Mesenchymal stem cell (in vitro differentiated cells and primary cell): Measurements from ENCODE around the gene DGCR6L.
"Not testable (repeated sequence)": the region's sequence is repeated elsewhere in the genome, so short reads cannot be mapped to it uniquely, and the experiment has no call there.

Experiments
- DNase-seq: peaks from one replicate; pipeline ENCODE4 v3.0.0-alpha.2; 2013
- H2AFZ ChIP-seq: one replicate; pipeline ENCODE4 v1.6.1; 2013; ENCODE audit warnings: low read depth, mild to moderate bottlenecking, control low read depth, inconsistent platforms, low read length, moderate library complexity
- H2AK5ac ChIP-seq: 2 replicates; pipeline ENCODE4 v1.6.1; 2013; ENCODE audit warnings: low read length, moderate library complexity, mild to moderate bottlenecking, inconsistent platforms; ENCODE audit not compliant: severe bottlenecking
- H2BK120ac ChIP-seq: one replicate; pipeline ENCODE4 v1.6.1; 2013; ENCODE audit warnings: low read depth, mild to moderate bottlenecking, inconsistent platforms, low read length, moderate library complexity
- H2BK12ac ChIP-seq, 2 experiments: one replicate each; pipeline ENCODE4 v1.6.1; 2013; ENCODE audit warnings: inconsistent platforms in 2 of 2, low read length in 2 of 2, mild to moderate bottlenecking in 2 of 2, moderate library complexity in 2 of 2, control low read depth in 1 of 2
- H2BK15ac ChIP-seq: one replicate; pipeline ENCODE4 v1.6.1; 2013; ENCODE audit warnings: mild to moderate bottlenecking, low read depth, inconsistent platforms; ENCODE audit not compliant: poor library complexity, severe bottlenecking
- H2BK5ac ChIP-seq: 2 replicates; pipeline ENCODE4 v1.6.1; 2013; ENCODE audit warnings: low read depth, mild to moderate bottlenecking, low read length, control low read depth, inconsistent platforms; ENCODE audit not compliant: poor library complexity, severe bottlenecking
- H3K14ac ChIP-seq, 2 experiments: one replicate each; pipeline ENCODE4 v1.6.1; 2013; ENCODE audit warnings: inconsistent platforms in 2 of 2, low read length in 2 of 2, control low read depth in 1 of 2, mild to moderate bottlenecking in 1 of 2, moderate library complexity in 1 of 2
- H3K18ac ChIP-seq, 2 experiments: one replicate each; pipeline ENCODE4 v1.6.1; 2013; ENCODE audit warnings: inconsistent platforms in 2 of 2, low read length in 2 of 2, control low read depth in 1 of 2, low read depth in 1 of 2, mild to moderate bottlenecking in 1 of 2
- H3K23ac ChIP-seq, 2 experiments: one replicate each; pipeline ENCODE4 v1.6.1; 2013; ENCODE audit warnings: inconsistent platforms in 2 of 2, low read length in 2 of 2, mild to moderate bottlenecking in 2 of 2, moderate library complexity in 2 of 2, control low read depth in 1 of 2
- H3K27ac ChIP-seq: 2 replicates; pipeline ENCODE4 v1.5.1; 2013; ENCODE audit warnings: mild to moderate bottlenecking, moderate library complexity, low read length, control low read depth, inconsistent platforms; ENCODE audit not compliant: poor library complexity, severe bottlenecking
- H3K27me3 ChIP-seq, 2 experiments: 2 replicates each; pipeline versions ENCODE4 v1.6.1 to v1.7.0; 2013; ENCODE audit warnings: low read length in 2 of 2, mild to moderate bottlenecking in 2 of 2, moderate library complexity in 2 of 2, control low read depth in 1 of 2, inconsistent platforms in 1 of 2; ENCODE audit not compliant: control insufficient read depth in 1 of 2, insufficient read depth in 1 of 2
- H3K36me3 ChIP-seq, 2 experiments: 2 replicates each; pipeline versions ENCODE4 v1.6.1 to v1.7.0; 2013; ENCODE audit warnings: low read length in 2 of 2, control low read depth in 1 of 2, inconsistent platforms in 1 of 2, low read depth in 1 of 2, mild to moderate bottlenecking in 1 of 2; ENCODE audit not compliant: insufficient read depth in 2 of 2, control insufficient read depth in 1 of 2
- H3K4ac ChIP-seq, 2 experiments: one replicate each; pipeline ENCODE4 v1.6.1; 2013; ENCODE audit warnings: inconsistent platforms in 2 of 2, low read length in 2 of 2, mild to moderate bottlenecking in 2 of 2, moderate library complexity in 2 of 2, control low read depth in 1 of 2, low read depth in 1 of 2
- H3K4me1 ChIP-seq: 2 replicates; pipeline ENCODE4 v1.6.1; 2013; ENCODE audit warnings: low read depth, low read length, control low read depth; ENCODE audit not compliant: control insufficient read depth, insufficient read depth
- H3K4me2 ChIP-seq: 2 replicates; pipeline ENCODE4 v1.6.1; 2013; ENCODE audit warnings: low read length, mild to moderate bottlenecking, inconsistent platforms; ENCODE audit not compliant: poor library complexity, severe bottlenecking
- H3K4me3 ChIP-seq, 2 experiments: 2 replicates each; pipeline versions ENCODE4 v1.5.1 to v1.7.0; 2013; ENCODE audit warnings: low read length in 2 of 2, mild to moderate bottlenecking in 2 of 2, control low read depth in 1 of 2, low read depth in 1 of 2; ENCODE audit not compliant: insufficient read depth in 1 of 2
- H3K79me1 ChIP-seq: replicated peaks from 2 replicates; pipeline ENCODE4 v1.6.1; 2013; ENCODE audit warnings: mild to moderate bottlenecking, control low read depth, low read length, inconsistent platforms; ENCODE audit not compliant: poor library complexity, severe bottlenecking
- H3K9ac ChIP-seq: 2 replicates; pipeline ENCODE4 v1.7.0; 2013; ENCODE audit warnings: mild to moderate bottlenecking, low read length, moderate library complexity
- H3K9me3 ChIP-seq: 2 replicates; pipeline ENCODE4 v1.7.0; 2013; ENCODE audit warnings: mild to moderate bottlenecking, low read length; ENCODE audit not compliant: control insufficient read depth
- H4K8ac ChIP-seq: one replicate; pipeline ENCODE4 v1.6.1; 2013; ENCODE audit warnings: inconsistent platforms, mild to moderate bottlenecking, low read length, moderate library complexity
- H4K91ac ChIP-seq: one replicate; pipeline ENCODE4 v1.6.1; 2013; ENCODE audit warnings: mild to moderate bottlenecking, low read length, inconsistent platforms
- WGBS: methylation state at CpG from one replicate; pipeline ENCODE4 v1.1.7; 2013; ENCODE audit warnings: mixed read lengths; 5-methylcytosine and 5-hydroxymethylcytosine counted together

The DGCR6L gene

GRCh38 chr22:20282901-20283673 is 36.8 kb downstream of the DGCR6L start:
- no peak overlapping the region for H3K23ac ChIP-seq
- 85% methylated on average over 15 of the region's 15 CpGs for WGBS
- no peaks in the 10 kb centered on the region for H3K9me3 ChIP-seq

DNA sequence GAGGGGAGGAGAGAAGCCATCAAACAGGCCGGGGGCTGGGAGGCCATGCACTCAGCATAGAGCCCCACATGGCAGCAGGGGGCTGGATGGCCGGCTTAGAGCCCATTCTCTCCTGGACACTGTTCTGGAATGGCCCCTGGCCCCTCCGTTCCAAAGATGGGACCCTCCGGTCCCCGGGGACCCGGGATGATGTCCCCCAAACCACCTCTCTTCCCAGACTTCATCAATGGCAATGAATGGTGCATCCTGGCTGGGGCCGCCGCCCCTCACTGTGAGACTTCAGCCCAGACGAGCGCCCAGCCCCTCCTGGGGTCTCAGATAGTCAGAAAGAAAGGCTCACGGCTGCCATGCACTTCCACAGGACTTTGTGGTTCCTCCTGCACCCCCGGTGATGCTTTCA is 38.0 kb downstream of the DGCR6L start:
- no peak overlapping the region for H4K91ac ChIP-seq
- H3K4me3 ChIP-seq = no peak overlapping the region
- H3K4ac ChIP-seq = no peak overlapping the region
- no peak overlapping the region for H3K14ac ChIP-seq
- H2BK5ac ChIP-seq = no peak overlapping the region
- no peak overlapping the region for H3K23ac ChIP-seq
- no peak overlapping the region for H2AFZ ChIP-seq
- peaks cover 4% of the 10 kb centered on the region for H3K4me1 ChIP-seq
- no peak overlapping the region for H2BK15ac ChIP-seq
- H3K4me2 ChIP-seq = no peak overlapping the region
- H3K27ac ChIP-seq = no peak overlapping the region
- no peaks in the 10 kb centered on the region for H3K36me3 ChIP-seq
- H3K18ac ChIP-seq = no peak overlapping the region
- DNase-seq = no peak
- H2BK120ac ChIP-seq = no peak overlapping the region
- no peaks in the 10 kb centered on the region for H3K79me1 ChIP-seq
- WGBS = 75% methylated on average over 10 of the region's 12 CpGs
- no peak overlapping the region for H2BK12ac ChIP-seq
- no peak overlapping the region for H4K8ac ChIP-seq
- no peak overlapping the region for H2AK5ac ChIP-seq
- H3K27me3 ChIP-seq = peaks cover 13 to 14% of the 10 kb centered on the region in 2 experiments
- H3K9me3 ChIP-seq = no peaks in the 10 kb centered on the region
- H3K9ac ChIP-seq = no peak overlapping the region

More at GRCh38 chr22:20282901-20283673, 36.8 kb downstream of the DGCR6L start:
- no peak overlapping the region for H3K14ac ChIP-seq
- no peak overlapping the region for H3K9ac ChIP-seq
- no peak overlapping the region for H2AK5ac ChIP-seq
- no peak for DNase-seq
- no peak overlapping the region for H2BK5ac ChIP-seq
- peaks cover 13 to 15% of the 10 kb centered on the region in 2 experiments for H3K27me3 ChIP-seq
- H3K36me3 ChIP-seq = no peaks in the 10 kb centered on the region
- H2AFZ ChIP-seq = no peak overlapping the region
- H3K18ac ChIP-seq = no peak overlapping the region
- H4K91ac ChIP-seq = no peak overlapping the region
- H4K8ac ChIP-seq = no peak overlapping the region
- no peaks in the 10 kb centered on the region for H3K79me1 ChIP-seq
- H3K27ac ChIP-seq = no peak overlapping the region
- no peak overlapping the region for H3K4ac ChIP-seq
- H3K4me3 ChIP-seq = no peak overlapping the region
- H2BK120ac ChIP-seq = no peak overlapping the region
- H3K4me1 ChIP-seq = peaks cover 4% of the 10 kb centered on the region
- no peak overlapping the region for H2BK15ac ChIP-seq
- no peak overlapping the region for H2BK12ac ChIP-seq
- H3K4me2 ChIP-seq = no peak overlapping the region

DNA sequence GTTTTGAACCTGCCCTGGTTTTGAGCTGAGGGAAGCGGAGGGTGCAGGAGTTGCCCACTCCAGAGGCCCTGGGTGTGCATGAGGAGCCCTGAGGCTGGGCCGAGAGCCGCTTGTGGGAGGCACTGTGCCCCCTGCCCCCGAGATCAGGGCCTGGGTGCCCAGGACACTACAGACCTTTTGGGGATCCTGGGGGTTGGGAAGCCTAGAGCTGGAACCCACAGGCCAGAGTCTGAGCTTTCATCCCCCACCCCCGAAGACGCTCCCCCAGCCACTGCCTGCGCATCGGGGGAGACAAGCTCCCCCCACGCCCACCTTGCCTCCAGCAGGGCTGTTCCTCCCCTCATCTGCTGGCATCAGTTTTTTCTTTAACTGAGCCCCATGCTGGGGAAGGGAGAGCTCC is 38.4 kb downstream of the DGCR6L start:
- not testable (repeated sequence) for H3K4me1 ChIP-seq, H3K18ac ChIP-seq, H3K27ac ChIP-seq, H3K23ac ChIP-seq, H3K4ac ChIP-seq, H2AFZ ChIP-seq, H2BK15ac ChIP-seq, H3K79me1 ChIP-seq, H3K36me3 ChIP-seq, H3K4me3 ChIP-seq, DNase-seq, H3K14ac ChIP-seq, H2BK5ac ChIP-seq, H2AK5ac ChIP-seq, H2BK12ac ChIP-seq, H3K9ac ChIP-seq, H2BK120ac ChIP-seq, H3K9me3 ChIP-seq, H4K8ac ChIP-seq, H3K4me2 ChIP-seq, H4K91ac ChIP-seq
- peaks cover 13% of the 10 kb centered on the region in 2 experiments for H3K27me3 ChIP-seq
- WGBS = 63% methylated on average over 4 of the region's 9 CpGs

- H4K91ac ChIP-seq = no peak overlapping the region
- no peak overlapping the region for H2BK5ac ChIP-seq
- no peak overlapping the region for H3K27ac ChIP-seq
- WGBS = 89% methylated on average over 5 of the region's 12 CpGs
- no peak overlapping the region for H3K23ac ChIP-seq
- H2AK5ac ChIP-seq = no peak overlapping the region
- H2BK120ac ChIP-seq = no peak overlapping the region
- H3K27me3 ChIP-seq = peaks cover 13% of the 10 kb centered on the region in 2 experiments
- no peak overlapping the region for H2BK12ac ChIP-seq
- no peak overlapping the region for H3K14ac ChIP-seq
- H4K8ac ChIP-seq = no peak overlapping the region
- no peak for DNase-seq
- no peak overlapping the region for H2BK15ac ChIP-seq
- no peaks in the 10 kb centered on the region for H3K36me3 ChIP-seq
- H3K4ac ChIP-seq = no peak overlapping the region
- no peak overlapping the region for H2AFZ ChIP-seq
- no peaks in the 10 kb centered on the region for H3K79me1 ChIP-seq
- H3K9me3 ChIP-seq = no peaks in the 10 kb centered on the region
- no peak overlapping the region for H3K9ac ChIP-seq
- H3K18ac ChIP-seq = no peak overlapping the region
- peaks cover 4% of the 10 kb centered on the region for H3K4me1 ChIP-seq
- no peak overlapping the region for H3K4me2 ChIP-seq
- H3K4me3 ChIP-seq = no peak overlapping the region
Measured at GRCh38 chr22:20280866-20281265, 39.0 kb downstream of the DGCR6L start.
